GM12878 (cell line): ENCODE results near the gene ETV3L. TPM values are rescaled to one million over a fixed set of nuclear protein-coding genes. Genes with fewer than 3 reads are reported as not detected.

Experiments used
- BACH1 ChIP-seq: fragments of 450-650 bp; IDR thresholded peaks from 2 replicates; pipeline ENCODE4 v1.6.1; 2017; ENCODE audit warnings: mild to moderate bottlenecking, borderline replicate concordance
- RAD51 ChIP-seq: fragments of 450-650 bp; IDR thresholded peaks from 2 replicates; pipeline ENCODE4 v1.6.1; 2016; ENCODE audit warnings: moderate library complexity, mild to moderate bottlenecking, inconsistent platforms
- TARDBP ChIP-seq: IDR thresholded peaks from 2 replicates; pipeline ENCODE4 v1.6.1; 2016; ENCODE audit warnings: borderline replicate concordance
- polyA plus RNA-seq, 11 experiments: library from polyadenylated mRNA; depleted of rRNA in 4 of 11; unstranded in 6 of 11; stranded (reverse) in 5 of 11; fragments of >200 nt; fragmentation: Nextera tagmentation in 4 of 11; fragmentation: Illumina TruSeq in 1 of 11; extraction: Ambion mirVana in 4 of 11; extraction: Trizol in 1 of 11; gene quantifications; 1 replicate in 1 of 11; 2 replicates in 10 of 11; pipeline versions ENCODE4 v1.2.1 to v1.2.3, GENCODE V29; 2011 to 2016; ENCODE audit warnings: inconsistent platforms in 2 of 11, missing spikeins in 2 of 11, low read depth in 1 of 11
- total RNA-seq, 4 experiments: library from RNA; depleted of rRNA in 3 of 4; stranded (reverse); fragments of >200 nt in 3 of 4; fragmentation: Illumina TruSeq in 1 of 4; extraction: Trizol in 1 of 4; gene quantifications; 2 replicates each; pipeline versions ENCODE4 v1.2.1 to v1.2.3, GENCODE V29; 2013 to 2021

Gene ETV3L
- total and polyA plus RNA-seq, 10 of the 15 experiments (the other 5 are each of a cell fraction or from before 2014, with no cell fraction given), result 0.03 to 1.3 (median 0.44) TPM

GRCh38 chr1:157042846-157043245 is 56.8 kb downstream of the ETV3L start (continued):
- TF ChIP-seq TARDBP, result no peak
- no peak for TF ChIP-seq BACH1
- no peak for TF ChIP-seq RAD51

Other genes with a start within 250 kb of the ETV3L start
- not detected in 2 replicates for gene INSRR, start 240.7 kb downstream of the ETV3L start, total RNA-seq (2014; rRNA removed)
- gene INSRR, start 240.7 kb downstream of the ETV3L start, total RNA-seq (2014; rRNA removed; fragmentation: Illumina TruSeq; extraction: Trizol), result not detected in 2 replicates
- not detected in 2 replicates for gene INSRR, start 240.7 kb downstream of the ETV3L start, total RNA-seq (2021)
- 0.01 TPM in 1 of 2 replicates, not detected in the other for gene INSRR, start 240.7 kb downstream of the ETV3L start, polyA plus RNA-seq (2011; rRNA removed)
- gene INSRR, start 240.7 kb downstream of the ETV3L start, polyA plus RNA-seq (2014; fragmentation: Illumina TruSeq; extraction: Trizol), result not detected in 2 replicates
- not detected for gene INSRR, start 240.7 kb downstream of the ETV3L start, polyA plus RNA-seq (2014; fragmentation: Nextera tagmentation; extraction: Ambion mirVana)
- not detected in 2 replicates for gene INSRR, start 240.7 kb downstream of the ETV3L start, polyA plus RNA-seq (2014; rRNA removed)
- gene INSRR, start 240.7 kb downstream of the ETV3L start, polyA plus RNA-seq (2016; fragmentation: Nextera tagmentation; extraction: Ambion mirVana), result not detected
- gene NTRK1, start 238.9 kb downstream of the ETV3L start, total RNA-seq (2014; rRNA removed), result 0.16 and 0.56 TPM in 2 replicates
- not detected in 2 replicates for gene NTRK1, start 238.9 kb downstream of the ETV3L start, total RNA-seq (2014; rRNA removed; fragmentation: Illumina TruSeq; extraction: Trizol)
- gene NTRK1, start 238.9 kb downstream of the ETV3L start, total RNA-seq (2021), result 0.19 TPM in 1 of 2 replicates, not detected in the other
- gene NTRK1, start 238.9 kb downstream of the ETV3L start, polyA plus RNA-seq (2011; rRNA removed), result 0.07 and 0.10 TPM in 2 replicates
- not detected in 2 replicates for gene NTRK1, start 238.9 kb downstream of the ETV3L start, polyA plus RNA-seq (2014; fragmentation: Illumina TruSeq; extraction: Trizol)
- not detected for gene NTRK1, start 238.9 kb downstream of the ETV3L start, polyA plus RNA-seq (2014; fragmentation: Nextera tagmentation; extraction: Ambion mirVana)
- gene NTRK1, start 238.9 kb downstream of the ETV3L start, polyA plus RNA-seq (2014; rRNA removed), result 0.08 TPM in 1 of 2 replicates, not detected in the other
- under 1 TPM in 1 of 2 experiments, not detected in 1; 0.40 TPM for gene NTRK1, start 238.9 kb downstream of the ETV3L start, polyA plus RNA-seq (2016; fragmentation: Nextera tagmentation; extraction: Ambion mirVana)
- gene PEAR1, start 206.1 kb downstream of the ETV3L start, total RNA-seq (2014; rRNA removed), result under 0.01 TPM in 1 of 2 replicates, not detected in the other
- not detected in 2 replicates for gene PEAR1, start 206.1 kb downstream of the ETV3L start, total RNA-seq (2014; rRNA removed; fragmentation: Illumina TruSeq; extraction: Trizol)
- not detected in 2 replicates for gene PEAR1, start 206.1 kb downstream of the ETV3L start, total RNA-seq (2021)
- not detected in 2 replicates for gene PEAR1, start 206.1 kb downstream of the ETV3L start, polyA plus RNA-seq (2011; rRNA removed)
- gene PEAR1, start 206.1 kb downstream of the ETV3L start, polyA plus RNA-seq (2014; fragmentation: Illumina TruSeq; extraction: Trizol), result not detected in 2 replicates
- gene PEAR1, start 206.1 kb downstream of the ETV3L start, polyA plus RNA-seq (2014; fragmentation: Nextera tagmentation; extraction: Ambion mirVana), result not detected
- not detected in 2 replicates for gene PEAR1, start 206.1 kb downstream of the ETV3L start, polyA plus RNA-seq (2014; rRNA removed)
- not detected for gene PEAR1, start 206.1 kb downstream of the ETV3L start, polyA plus RNA-seq (2016; fragmentation: Nextera tagmentation; extraction: Ambion mirVana)
- gene LRRC71, start 179.2 kb downstream of the ETV3L start, total RNA-seq (2014; rRNA removed), result not detected in 2 replicates
- not detected in 2 replicates for gene LRRC71, start 179.2 kb downstream of the ETV3L start, total RNA-seq (2014; rRNA removed; fragmentation: Illumina TruSeq; extraction: Trizol)
- not detected in 2 replicates for gene LRRC71, start 179.2 kb downstream of the ETV3L start, total RNA-seq (2021)
- gene LRRC71, start 179.2 kb downstream of the ETV3L start, polyA plus RNA-seq (2011; rRNA removed), result not detected in 2 replicates
- not detected in 2 replicates for gene LRRC71, start 179.2 kb downstream of the ETV3L start, polyA plus RNA-seq (2014; fragmentation: Illumina TruSeq; extraction: Trizol)
- not detected for gene LRRC71, start 179.2 kb downstream of the ETV3L start, polyA plus RNA-seq (2014; fragmentation: Nextera tagmentation; extraction: Ambion mirVana)
- not detected in 2 replicates for gene LRRC71, start 179.2 kb downstream of the ETV3L start, polyA plus RNA-seq (2014; rRNA removed)
- not detected for gene LRRC71, start 179.2 kb downstream of the ETV3L start, polyA plus RNA-seq (2016; fragmentation: Nextera tagmentation; extraction: Ambion mirVana)
- 1.9 and 2.3 TPM in 2 replicates for gene ARHGEF11, start 54.1 kb downstream of the ETV3L start, total RNA-seq (2014; rRNA removed)
- gene ARHGEF11, start 54.1 kb downstream of the ETV3L start, total RNA-seq (2014; rRNA removed; fragmentation: Illumina TruSeq; extraction: Trizol), result 1.3 and 1.7 TPM in 2 replicates
- gene ARHGEF11, start 54.1 kb downstream of the ETV3L start, total RNA-seq (2021), result 3.2 and 3.5 TPM in 2 replicates
- 6.0 and 12.7 TPM in 2 replicates for gene ARHGEF11, start 54.1 kb downstream of the ETV3L start, polyA plus RNA-seq (2011; rRNA removed)
- 2.1 and 2.5 TPM in 2 replicates for gene ARHGEF11, start 54.1 kb downstream of the ETV3L start, polyA plus RNA-seq (2014; fragmentation: Illumina TruSeq; extraction: Trizol)
- gene ARHGEF11, start 54.1 kb downstream of the ETV3L start, polyA plus RNA-seq (2014; fragmentation: Nextera tagmentation; extraction: Ambion mirVana), result under 1 TPM; 0.05 to 0.06 TPM
- 2.3 and 2.5 TPM in 2 replicates for gene ARHGEF11, start 54.1 kb downstream of the ETV3L start, polyA plus RNA-seq (2014; rRNA removed)
- gene ARHGEF11, start 54.1 kb downstream of the ETV3L start, polyA plus RNA-seq (2016; fragmentation: Nextera tagmentation; extraction: Ambion mirVana), result 1 to 10 TPM in 1 of 2 experiments, under 1 TPM in 1; 0.64 to 1.4 TPM
- 6.9 and 7.9 TPM in 2 replicates for gene ETV3, start 38.6 kb upstream of the ETV3L start, total RNA-seq (2014; rRNA removed)
- gene ETV3, start 38.6 kb upstream of the ETV3L start, total RNA-seq (2014; rRNA removed; fragmentation: Illumina TruSeq; extraction: Trizol), result 9.4 and 9.6 TPM in 2 replicates
- gene ETV3, start 38.6 kb upstream of the ETV3L start, total RNA-seq (2021), result 13.8 and 15.8 TPM in 2 replicates
- 10.6 and 10.7 TPM in 2 replicates for gene ETV3, start 38.6 kb upstream of the ETV3L start, polyA plus RNA-seq (2011; rRNA removed)
- gene ETV3, start 38.6 kb upstream of the ETV3L start, polyA plus RNA-seq (2014; fragmentation: Illumina TruSeq; extraction: Trizol), result 8.2 and 8.6 TPM in 2 replicates
- gene ETV3, start 38.6 kb upstream of the ETV3L start, polyA plus RNA-seq (2014; fragmentation: Nextera tagmentation; extraction: Ambion mirVana), result 1 to 10 TPM; 1.7 to 2.9 TPM
- gene ETV3, start 38.6 kb upstream of the ETV3L start, polyA plus RNA-seq (2014; rRNA removed), result 6.1 and 6.4 TPM in 2 replicates
- 1 to 10 TPM; 3.6 to 4.6 TPM for gene ETV3, start 38.6 kb upstream of the ETV3L start, polyA plus RNA-seq (2016; fragmentation: Nextera tagmentation; extraction: Ambion mirVana)